Chondrocyte (in vitro differentiated cells): Measurements from ENCODE around the gene TMCC1. TPM values are rescaled to one million over a fixed set of nuclear protein-coding genes. Genes with fewer than 3 reads are reported as not detected.
"Not testable (repeated sequence)": the region's sequence is repeated elsewhere in the genome, so short reads cannot be mapped to it uniquely, and the experiment has no call there.

ENCODE experiments used
- DNase-seq: peaks from one replicate; pipeline ENCODE4 v3.0.0; 2021; ENCODE audit warnings: mixed read lengths, low spot score
- H3K27ac Mint-ChIP-seq: one replicate; pipeline ENCODE4 v1.8.0; 2021; ENCODE audit warnings: mild to moderate bottlenecking, moderate library complexity, mixed read lengths; ENCODE audit not compliant: unreplicated experiment
- H3K27me3 Mint-ChIP-seq: 2 replicates; pipeline ENCODE4 v1.8.0; 2021; ENCODE audit warnings: low read depth, mixed read lengths
- H3K36me3 Mint-ChIP-seq: 2 replicates; pipeline ENCODE4 v1.8.0; 2021; ENCODE audit warnings: low read depth, mixed read lengths
- H3K4me1 Mint-ChIP-seq: 2 replicates; pipeline ENCODE4 v1.8.0; 2021; ENCODE audit warnings: low read depth, mild to moderate bottlenecking, mixed read lengths
- H3K4me3 Mint-ChIP-seq: one replicate; pipeline ENCODE4 v1.8.0; 2021; ENCODE audit warnings: mild to moderate bottlenecking, moderate library complexity, mixed read lengths; ENCODE audit not compliant: unreplicated experiment
- H3K9me3 Mint-ChIP-seq: 2 replicates; pipeline ENCODE4 v1.8.0; 2021; ENCODE audit warnings: low read depth, mixed read lengths
- CTCF ChIP-seq: fragments of 200-600 bp; sonication (generic); IDR thresholded peaks from 2 replicates; pipeline ENCODE4 v1.5.0; 2021; ENCODE audit warnings: antibody characterized with exemption, mild to moderate bottlenecking, moderate library complexity
- total RNA-seq: library from RNA; stranded (reverse); gene quantifications from 3 replicates; pipeline ENCODE4 v1.2.1, GENCODE V29; 2021

The TMCC1 gene
- total RNA-seq, 1 donor from 2014 or later = 34.3 TPM

- Mint-ChIP-seq H3K4me1 (peaks cover 34% of the 10 kb centered on the region), H3K36me3 (peaks cover 4% of the 10 kb centered on the region), H3K9me3 (peaks cover 3% of the 10 kb centered on the region), H3K27ac (no peak overlapping the region), H3K4me3 (no peak overlapping the region), H3K27me3 (no peaks in the 10 kb centered on the region)
- no peak for DNase-seq
- TF ChIP-seq CTCF = no peak
These were observed 57.0 kb downstream of the TMCC1 start for GRCh38 chr3:129836381-129837064.

- H3K4me3 Mint-ChIP-seq = no peak overlapping the region
- peaks cover 2% of the 10 kb centered on the region for H3K36me3 Mint-ChIP-seq
These were observed 58.3 kb downstream of the TMCC1 start for GRCh38 chr3:129835198-129835597.

GRCh38 chr3:129834580-129834979, 58.9 kb downstream of the TMCC1 start:
- Mint-ChIP-seq H3K27ac (no peak overlapping the region), H3K27me3 (no peaks in the 10 kb centered on the region), H3K9me3 (peaks cover 3% of the 10 kb centered on the region), H3K4me3 (no peak overlapping the region), H3K4me1 (peaks cover 44% of the 10 kb centered on the region), H3K36me3 (peaks cover 2% of the 10 kb centered on the region)
- no peak for TF ChIP-seq CTCF
- DNase-seq = no peak

More at GRCh38 chr3:129835198-129835597, 58.3 kb downstream of the TMCC1 start:
- H3K9me3 Mint-ChIP-seq = peaks cover 3% of the 10 kb centered on the region
- peaks cover 37% of the 10 kb centered on the region for H3K4me1 Mint-ChIP-seq
- H3K27ac Mint-ChIP-seq = no peak overlapping the region
- no peak for TF ChIP-seq CTCF
- H3K27me3 Mint-ChIP-seq = no peaks in the 10 kb centered on the region
- DNase-seq = no peak

GRCh38 chr3:129831942-129832341, 61.6 kb downstream of the TMCC1 start:
- H3K4me3 Mint-ChIP-seq = not testable (repeated sequence)
- peak overlapping the region; percentile 79 for H3K27ac Mint-ChIP-seq

GRCh38 chr3:129831503-129831902, 62.0 kb downstream of the TMCC1 start:
- Mint-ChIP-seq H3K27ac (peak overlapping the region; percentile 19), H3K4me3 (no peak overlapping the region), H3K4me1 (peaks cover 32% of the 10 kb centered on the region), H3K27me3 (no peaks in the 10 kb centered on the region), H3K9me3 (peaks cover 3% of the 10 kb centered on the region), H3K36me3 (peaks cover 1% of the 10 kb centered on the region)
- TF ChIP-seq CTCF = no peak
- DNase-seq = no peak

More at GRCh38 chr3:129831942-129832341, 61.6 kb downstream of the TMCC1 start:
- peaks cover 37% of the 10 kb centered on the region for H3K4me1 Mint-ChIP-seq
- not testable (repeated sequence) for DNase-seq, H3K9me3 Mint-ChIP-seq, H3K27me3 Mint-ChIP-seq, H3K36me3 Mint-ChIP-seq

- TF ChIP-seq CTCF = peak; percentile 94
- H3K27me3 Mint-ChIP-seq = no peaks in the 10 kb centered on the region
- H3K9me3 Mint-ChIP-seq = no peaks in the 10 kb centered on the region
- no peak for DNase-seq
- peaks cover 1% of the 10 kb centered on the region for H3K36me3 Mint-ChIP-seq
- no peak overlapping the region for H3K4me3 Mint-ChIP-seq
- peaks cover 28% of the 10 kb centered on the region for H3K4me1 Mint-ChIP-seq
- peak overlapping the region; percentile 61 for H3K27ac Mint-ChIP-seq
These were observed 63.9 kb downstream of the TMCC1 start for GRCh38 chr3:129829640-129830039.
